Left renal cortex interstitium (tissue), 4 donors: ENCODE results near the gene BAIAP3. TPM values are rescaled to one million over a fixed set of nuclear protein-coding genes. Genes with fewer than 3 reads are reported as not detected.
"Not testable (repeated sequence)": the region's sequence is repeated elsewhere in the genome, so short reads cannot be mapped to it uniquely, and the experiment has no call there.

Source experiments
- DNase-seq, 4 donors: peaks; one replicate each; pipeline ENCODE4 v3.0.0-alpha.2; 2013; ENCODE audit warnings: low read depth in 4 of 4, low spot score in 2 of 4, missing footprints in 1 of 4
- polyA plus RNA-seq, 4 donors: library from polyadenylated mRNA; unstranded; fragments of 120-200 nt; gene quantifications; one replicate each; pipeline ENCODE4 v1.2.1, GENCODE V29; 2013; ENCODE audit not compliant: insufficient read length in 4 of 4

The BAIAP3 gene
- polyA plus RNA-seq, 4 donors, result 4.9 to 7.0 (median 6.1) TPM

DNA sequence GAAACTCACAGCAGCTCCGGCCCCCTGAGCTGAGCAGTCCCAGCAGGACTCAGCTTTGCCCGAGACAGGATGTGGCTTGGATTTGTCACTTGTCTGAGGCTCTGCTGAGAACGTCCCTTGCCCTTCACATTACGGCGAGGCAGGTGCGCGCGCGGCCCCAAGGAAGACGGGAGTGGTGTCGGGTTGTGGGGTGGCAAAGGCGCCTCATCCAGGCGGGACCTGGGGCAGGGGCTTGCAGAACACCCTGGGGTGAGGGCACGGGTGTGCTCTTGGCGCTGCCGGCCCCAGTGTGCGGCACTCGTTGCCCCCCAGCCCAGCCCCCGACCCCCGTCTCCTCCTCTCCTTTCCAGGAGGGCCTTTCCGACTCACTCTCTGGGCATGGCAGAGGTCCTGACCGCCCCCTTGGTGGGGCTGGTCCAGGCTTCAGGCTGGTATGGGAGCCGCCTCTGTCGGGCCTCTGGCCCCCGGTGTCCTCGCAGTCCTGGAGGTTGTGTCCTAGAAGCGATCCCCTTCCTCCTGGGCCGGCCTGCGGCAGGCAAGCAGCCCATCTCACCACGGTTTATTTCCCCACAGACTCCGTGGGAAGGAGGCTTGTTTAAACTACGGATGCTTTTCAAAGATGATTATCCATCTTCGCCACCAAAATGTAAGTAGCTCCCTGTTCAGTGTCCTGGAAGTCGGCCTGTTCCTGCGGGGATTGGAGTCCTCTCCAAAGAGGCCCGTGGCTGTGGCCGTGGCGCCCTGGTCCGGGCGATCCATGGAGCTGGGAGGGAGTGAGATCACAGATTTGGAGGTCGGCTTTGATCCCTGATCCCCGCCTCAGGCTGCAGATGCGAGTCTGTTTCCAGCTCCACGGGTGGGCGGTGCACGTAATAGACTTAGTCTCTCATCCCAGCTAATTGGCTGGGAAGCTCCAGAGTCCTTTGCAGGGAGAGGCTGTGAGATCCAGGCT lies 18.1 kb upstream of the BAIAP3 start:
- no peak for DNase-seq

DNA sequence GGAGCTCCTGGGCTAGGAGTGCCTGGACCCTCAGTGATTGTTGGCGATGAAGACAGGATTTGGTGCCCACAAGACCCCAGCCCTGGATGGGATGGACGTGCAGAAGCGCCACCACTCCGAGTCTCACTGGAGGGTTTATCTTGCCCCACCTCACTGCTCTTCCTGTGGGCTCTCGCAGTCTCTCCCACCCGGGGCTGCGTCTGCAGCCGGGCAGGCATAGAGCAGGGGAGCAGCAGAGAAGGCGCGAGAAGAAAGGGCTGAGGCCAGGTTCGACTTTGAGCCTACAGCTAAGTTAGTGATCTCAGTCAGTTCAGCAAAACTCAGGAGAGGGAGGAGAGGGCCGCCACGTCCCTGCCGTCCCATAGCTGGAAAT lies 17.4 kb upstream of the BAIAP3 start:
- DNase-seq, result no peak

DNA sequence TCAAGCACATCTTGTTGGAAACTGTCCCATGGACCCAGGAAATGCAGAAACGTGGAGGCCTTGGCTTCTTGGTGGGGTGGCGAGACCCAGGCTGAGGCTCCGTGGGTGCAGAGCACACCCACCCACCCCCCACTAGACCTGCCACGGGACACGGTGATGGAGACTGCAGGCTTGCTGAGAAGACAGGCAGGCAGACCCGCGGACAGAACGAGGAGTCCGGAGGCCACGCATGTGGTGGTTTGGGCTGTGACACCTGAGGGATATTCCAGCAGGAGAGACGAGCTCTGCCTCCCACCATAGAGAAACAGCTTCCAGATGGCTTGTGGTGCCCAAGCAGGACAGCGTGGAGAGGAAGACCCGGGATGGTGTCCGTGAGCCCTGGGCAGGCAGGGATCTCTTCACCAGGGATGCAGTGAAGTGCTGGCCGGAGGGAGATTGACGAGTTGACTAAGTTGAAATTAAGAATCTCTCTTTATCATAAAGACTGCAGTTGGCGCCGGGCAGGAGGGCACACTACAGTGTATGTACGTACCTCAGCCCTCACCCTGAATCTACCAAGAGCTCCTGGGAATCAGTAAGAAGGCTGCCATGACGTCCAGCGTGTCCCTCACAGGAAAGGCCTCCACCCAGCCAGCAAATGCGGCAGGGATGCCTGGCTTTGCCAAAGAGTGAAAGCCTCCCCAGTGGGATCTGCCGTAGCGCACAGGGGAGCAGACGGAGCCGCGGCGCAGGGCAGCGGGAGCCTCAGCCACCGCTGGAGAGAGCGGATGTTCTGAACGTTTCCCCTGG lies 15.8 kb upstream of the BAIAP3 start:
- no peak for DNase-seq

DNA sequence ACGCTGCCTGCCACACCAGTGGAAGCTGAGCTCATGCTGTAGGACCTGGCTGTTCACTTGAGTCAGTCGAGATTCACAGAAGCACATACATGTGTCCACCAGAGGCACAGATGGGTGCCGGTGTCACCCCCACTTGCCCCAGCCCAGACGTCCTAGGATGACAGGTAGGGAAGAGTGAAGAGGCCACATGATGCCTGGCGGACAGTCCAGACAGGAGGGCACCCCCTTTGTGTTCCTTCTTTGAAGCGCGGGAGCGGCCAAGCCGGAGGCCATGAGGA lies 15.2 kb upstream of the BAIAP3 start:
- DNase-seq, result no peak

DNA sequence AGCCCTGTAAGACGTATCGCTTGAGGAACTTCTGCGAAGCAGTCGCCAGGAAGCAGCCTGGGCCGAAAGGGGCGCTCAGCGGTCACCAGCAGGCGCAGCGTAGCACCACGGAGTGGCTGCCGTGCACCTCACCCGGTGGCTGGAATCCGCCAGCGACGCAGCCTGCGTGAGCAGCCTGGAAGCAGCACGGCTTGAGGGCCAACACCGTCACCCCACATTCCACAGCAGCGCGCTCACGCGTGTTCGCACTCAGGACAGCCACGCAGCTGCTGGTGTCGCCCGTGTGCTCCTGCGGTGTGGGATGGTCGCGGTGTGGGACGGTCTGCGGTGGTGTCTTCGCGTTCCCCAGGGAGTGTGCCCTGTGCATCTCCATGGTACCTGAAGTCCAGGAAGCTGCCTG lies 14.4 kb upstream of the BAIAP3 start:
- no peak for DNase-seq

DNA sequence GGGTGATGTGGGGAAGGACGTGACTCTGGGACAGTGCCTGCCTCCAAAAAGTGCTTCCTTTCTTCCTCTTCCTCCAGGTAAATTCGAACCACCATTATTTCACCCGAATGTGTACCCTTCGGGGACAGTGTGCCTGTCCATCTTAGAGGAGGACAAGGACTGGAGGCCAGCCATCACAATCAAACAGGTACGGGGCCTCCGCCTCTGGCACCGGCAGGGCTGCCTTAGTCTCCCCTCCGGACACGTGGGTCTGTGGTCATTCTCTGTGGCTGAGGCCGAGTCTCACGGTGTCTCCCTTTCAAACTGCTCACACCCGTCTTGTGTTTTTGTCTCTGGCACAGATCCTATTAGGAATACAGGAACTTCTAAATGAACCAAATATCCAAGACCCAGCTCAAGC lies 13.3 kb upstream of the BAIAP3 start:
- no peak for DNase-seq

DNA sequence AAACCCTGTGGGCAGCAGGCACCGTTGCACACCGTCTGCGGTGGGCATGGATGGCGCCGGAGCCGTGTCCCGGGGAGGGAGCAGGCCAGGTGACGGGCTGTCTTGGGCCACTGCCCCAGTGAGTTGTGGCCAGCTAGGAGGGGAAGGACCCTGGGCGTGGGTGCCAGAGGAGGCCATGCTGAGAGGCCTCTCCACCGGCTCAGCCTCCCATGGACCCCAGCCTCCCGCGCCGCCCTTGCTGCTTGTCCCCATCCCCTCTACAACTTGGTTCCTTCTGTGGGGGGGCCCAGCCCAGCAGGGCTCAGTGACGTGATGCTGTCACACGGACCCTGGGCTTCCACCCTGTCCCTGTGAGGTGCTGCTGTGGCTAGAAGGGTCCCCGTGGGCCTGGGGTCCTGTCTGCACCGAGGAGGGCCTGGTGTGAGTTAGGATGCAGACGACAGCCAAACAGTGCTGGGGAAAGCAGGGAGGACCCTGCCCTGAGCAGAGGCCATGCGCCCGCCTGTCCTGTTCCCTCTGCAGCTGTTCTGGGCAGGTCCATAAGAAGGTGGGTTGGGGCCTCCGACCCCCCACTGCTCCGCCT lies 12.7 kb upstream of the BAIAP3 start:
- DNase-seq, result no peak

DNA sequence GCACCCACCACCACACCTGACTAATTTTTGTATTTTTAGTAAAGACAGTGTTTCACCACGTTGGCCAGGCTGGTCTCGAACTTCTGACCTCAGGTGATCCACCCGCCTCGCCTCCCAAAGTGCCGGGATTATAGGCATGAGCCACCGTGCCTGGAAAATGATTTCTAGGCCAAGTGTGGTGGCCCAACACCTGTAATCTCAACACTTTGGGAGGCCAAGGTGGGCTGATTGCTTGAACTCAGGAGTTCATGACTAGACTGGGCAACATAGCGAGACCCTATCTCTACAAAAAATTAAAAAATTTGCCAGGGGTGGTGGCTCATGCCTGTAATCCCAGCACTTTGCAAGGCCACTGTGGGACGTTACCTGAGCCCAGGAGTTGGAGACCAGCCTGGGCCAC lies 11.0 kb upstream of the BAIAP3 start:
- DNase-seq, result no peak

DNA sequence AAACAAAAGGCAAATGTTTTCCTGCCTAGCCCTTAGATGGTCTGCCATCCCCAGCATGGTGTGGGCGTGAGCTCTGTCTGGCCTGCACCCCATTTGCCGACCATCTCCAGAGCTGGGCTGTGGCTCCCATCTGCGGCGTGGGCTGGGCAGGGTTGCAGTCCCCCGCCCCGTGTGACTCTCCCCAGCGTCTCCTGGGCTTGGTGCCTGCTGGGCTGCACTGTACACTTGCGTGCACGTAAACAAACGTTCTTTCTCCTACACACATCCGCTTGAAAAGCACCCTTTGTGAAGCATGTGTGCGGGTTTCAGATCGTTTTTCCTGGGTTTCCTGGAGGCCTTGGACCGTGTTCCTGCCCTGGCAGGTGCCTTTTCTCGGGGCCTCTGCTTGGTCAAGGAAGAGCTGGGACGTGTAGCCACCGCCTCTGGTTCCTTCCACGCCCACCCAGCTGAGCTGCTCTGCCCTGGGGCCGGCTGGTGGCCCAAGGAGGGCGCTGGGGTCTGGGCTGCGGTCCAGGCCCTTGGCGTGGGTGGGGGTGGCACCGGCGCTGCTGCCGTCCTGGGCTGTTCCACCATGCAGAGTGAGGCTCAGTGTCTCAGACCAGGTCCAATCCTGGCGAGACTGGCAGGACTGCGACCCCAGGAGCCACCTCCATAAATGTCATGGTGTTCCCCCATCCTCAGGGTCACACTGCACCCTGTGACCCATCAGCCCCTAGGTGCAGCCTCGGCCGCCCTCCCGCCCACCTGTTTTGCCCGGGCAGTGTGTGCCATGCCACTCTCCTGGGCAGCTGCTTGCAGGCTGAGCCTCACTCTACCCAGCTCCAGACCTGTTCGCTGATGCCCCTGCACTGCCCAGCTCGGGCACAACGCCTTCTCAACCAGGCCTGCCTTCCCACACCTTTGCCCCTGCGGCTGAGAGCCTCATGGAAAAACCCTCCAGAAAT lies 9.9 kb upstream of the BAIAP3 start:
- DNase-seq, result no peak

DNA sequence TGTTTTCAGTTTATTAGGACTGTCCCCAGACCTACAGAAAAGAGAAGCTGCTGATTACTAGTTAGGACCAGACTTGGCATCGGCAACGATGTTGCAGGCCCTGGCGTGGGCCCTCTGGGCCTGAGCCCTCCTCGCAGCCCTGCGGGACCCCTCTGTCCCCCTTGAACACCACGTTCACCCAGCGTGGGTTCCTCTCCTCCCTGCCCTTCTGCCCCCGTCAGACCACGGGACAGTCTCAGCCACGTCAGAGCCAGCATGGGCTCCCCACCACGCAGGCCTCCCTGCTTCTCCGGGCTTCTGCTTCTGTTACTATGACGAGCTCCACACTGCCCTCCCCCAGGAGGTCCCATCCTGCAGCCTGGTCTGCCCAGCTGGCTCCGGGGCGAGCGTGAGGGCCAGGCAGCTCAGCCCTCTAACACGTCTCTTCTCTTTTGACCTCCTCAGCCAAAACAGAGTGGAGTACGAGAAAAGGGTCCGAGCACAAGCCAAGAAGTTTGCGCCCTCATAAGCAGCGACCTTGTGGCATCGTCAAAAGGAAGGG lies 9.1 kb upstream of the BAIAP3 start:
- DNase-seq, result no peak

DNA sequence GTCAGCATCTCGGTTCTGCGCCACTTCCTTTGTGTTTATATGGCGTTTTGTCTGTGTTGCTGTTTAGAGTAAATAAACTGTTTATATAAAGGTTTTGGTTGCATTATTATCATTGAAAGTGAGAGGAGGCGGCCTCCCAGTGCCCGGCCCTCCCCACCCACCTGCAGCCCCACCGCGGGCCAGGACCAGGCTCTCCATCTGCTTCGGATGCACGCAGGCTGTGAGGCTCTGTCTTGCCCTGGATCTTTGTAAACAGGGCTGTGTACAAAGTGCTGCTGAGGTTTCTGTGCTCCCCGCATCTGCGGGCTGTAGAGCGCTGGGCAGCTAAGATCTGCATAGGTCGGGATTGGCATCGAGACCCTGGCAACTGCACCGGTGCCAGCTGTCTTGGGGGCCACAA lies 8.2 kb upstream of the BAIAP3 start:
- DNase-seq, result no peak

DNA sequence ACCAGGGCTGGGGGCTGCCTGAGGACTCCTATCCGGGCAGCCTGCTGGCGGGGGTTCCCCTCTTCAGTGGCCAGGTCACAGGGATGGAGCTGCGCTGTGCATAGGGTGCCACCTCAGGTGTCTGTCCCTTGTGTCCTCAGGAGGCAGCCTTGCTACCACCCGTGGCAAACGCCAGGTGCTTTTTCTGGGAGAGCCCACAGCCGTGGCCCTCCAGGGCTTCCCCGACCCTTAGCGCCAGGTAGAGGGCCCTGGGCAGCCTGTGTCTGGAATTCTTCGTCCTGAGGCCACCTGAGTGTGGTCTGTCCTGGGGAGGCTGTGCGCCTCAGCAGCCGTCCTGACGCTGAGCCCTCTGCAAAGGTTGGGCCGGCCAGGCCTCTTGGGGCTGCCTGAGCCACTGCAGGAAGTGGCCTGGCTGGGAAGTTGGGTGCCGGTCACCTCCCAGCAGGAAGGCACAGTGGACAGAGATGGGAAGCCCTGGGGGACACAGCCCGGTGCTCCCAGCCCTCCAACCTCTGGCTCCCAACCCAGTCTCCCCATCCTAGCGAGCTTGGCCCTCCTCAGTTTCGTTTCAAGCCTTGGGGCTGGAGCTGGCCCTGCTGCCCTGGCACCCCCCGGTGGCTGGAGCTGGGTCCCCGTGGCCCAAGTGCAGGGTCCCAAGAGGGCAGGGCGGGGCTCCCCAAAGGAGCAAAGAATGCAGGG lies 7.6 kb upstream of the BAIAP3 start:
- no peak for DNase-seq

DNA sequence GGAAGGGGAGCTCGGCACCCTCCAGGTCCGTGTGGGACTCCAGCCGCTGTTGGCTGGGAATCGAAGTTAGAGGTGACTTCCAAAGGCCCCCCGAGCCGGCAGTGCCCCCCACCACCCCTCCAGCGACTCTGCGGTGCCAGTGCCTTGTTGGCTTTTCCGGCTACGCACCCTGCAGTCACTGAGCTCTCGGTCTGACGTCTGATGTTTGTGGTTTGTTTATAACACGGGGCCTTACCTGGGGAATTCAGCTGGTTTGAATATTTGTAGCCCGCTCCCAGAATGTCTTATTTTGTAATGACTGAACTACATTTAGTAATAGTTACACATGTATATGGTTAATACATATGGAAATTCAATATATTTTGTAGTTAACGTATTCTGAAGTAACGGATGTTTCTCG lies 7.1 kb upstream of the BAIAP3 start:
- DNase-seq, result no peak

DNA sequence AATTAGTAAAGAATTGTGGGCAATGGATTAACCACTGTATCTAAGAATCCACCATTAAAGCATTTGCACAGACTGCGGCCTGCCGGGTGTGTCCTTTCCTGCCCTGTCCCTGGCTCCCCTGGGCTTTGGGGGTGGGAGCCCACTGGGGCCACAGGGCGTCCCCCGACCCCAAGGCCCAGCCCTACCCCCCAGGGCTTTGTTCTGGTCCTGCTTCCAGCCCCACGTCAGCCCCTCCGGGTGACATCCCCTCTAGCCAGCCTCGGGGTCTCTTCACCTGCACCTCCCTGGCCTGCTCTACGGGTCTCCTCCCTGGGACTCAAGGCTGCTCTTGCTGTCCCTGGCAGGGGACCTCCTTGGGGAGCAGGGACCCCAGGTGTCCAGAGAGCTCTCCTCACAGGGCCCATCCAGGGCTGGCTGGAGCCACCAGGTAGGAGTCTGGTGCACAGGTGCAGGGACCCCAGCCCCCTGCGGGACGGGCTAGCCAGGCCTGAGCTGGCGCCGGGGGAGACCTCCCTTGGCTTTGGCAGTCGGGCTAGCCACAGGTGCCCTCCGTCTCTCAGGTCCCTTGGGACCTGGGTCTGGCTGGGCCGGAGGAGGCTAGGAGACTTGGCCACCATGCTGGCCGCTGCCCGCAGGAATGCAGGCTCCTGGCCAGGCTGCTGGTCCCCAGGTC lies 6.4 kb upstream of the BAIAP3 start:
- no peak for DNase-seq

DNA sequence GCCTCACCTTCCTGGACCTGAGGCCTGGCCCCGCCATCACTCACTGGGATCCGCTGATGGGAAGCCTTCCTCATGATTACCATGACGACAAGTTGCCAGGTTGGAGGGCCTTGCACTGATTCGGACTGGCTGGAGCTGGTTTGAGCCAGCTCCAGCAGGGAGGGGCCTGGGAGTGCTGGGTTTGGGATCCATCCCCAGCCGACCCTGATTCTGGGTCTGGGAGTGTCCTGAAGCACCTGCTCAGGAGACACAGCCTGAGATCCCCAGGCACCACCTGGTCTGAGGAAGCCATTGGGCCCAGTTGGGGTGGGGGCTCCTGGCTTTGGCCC lies 5.9 kb upstream of the BAIAP3 start:
- no peak for DNase-seq

DNA sequence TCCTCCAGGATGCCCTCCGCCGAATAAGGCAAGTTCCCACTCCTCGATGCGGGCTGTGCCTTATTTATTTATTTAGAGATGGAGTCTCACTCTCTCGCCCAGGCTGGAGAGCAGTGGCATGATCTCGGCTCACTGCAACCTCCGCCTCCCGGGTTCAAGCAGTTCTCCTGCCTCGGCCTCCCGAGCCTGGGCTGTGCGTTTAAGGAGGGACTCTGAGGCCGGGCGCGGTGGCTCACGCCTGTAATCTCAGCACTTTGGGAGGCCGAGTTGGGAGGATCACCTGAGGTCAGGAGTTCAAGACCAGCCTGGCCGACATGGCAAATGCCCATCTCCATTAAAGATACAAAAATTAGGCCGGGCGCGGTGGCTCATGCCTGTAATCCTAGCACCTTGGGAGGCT lies 5.3 kb upstream of the BAIAP3 start:
- not testable (repeated sequence) for DNase-seq

DNA sequence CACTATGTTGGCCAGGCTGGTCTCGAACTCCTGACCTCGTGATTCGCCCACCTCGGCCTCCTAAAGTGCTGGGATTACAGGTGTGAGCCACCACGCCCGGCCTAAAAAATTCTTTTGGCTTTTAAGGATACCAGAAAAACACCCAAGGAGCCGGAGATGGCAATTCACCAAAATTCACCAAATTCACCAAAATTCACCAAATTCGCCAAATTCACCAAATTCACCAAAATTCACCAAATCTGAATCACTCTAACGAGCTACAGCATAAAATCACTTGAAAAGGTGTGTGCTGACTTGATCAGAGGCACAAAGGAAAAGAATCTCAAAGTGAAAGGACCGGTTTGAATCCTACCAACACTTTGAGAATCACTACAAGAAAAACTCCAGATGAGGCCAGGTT lies 4.5 kb upstream of the BAIAP3 start:
- not testable (repeated sequence) for DNase-seq

DNA sequence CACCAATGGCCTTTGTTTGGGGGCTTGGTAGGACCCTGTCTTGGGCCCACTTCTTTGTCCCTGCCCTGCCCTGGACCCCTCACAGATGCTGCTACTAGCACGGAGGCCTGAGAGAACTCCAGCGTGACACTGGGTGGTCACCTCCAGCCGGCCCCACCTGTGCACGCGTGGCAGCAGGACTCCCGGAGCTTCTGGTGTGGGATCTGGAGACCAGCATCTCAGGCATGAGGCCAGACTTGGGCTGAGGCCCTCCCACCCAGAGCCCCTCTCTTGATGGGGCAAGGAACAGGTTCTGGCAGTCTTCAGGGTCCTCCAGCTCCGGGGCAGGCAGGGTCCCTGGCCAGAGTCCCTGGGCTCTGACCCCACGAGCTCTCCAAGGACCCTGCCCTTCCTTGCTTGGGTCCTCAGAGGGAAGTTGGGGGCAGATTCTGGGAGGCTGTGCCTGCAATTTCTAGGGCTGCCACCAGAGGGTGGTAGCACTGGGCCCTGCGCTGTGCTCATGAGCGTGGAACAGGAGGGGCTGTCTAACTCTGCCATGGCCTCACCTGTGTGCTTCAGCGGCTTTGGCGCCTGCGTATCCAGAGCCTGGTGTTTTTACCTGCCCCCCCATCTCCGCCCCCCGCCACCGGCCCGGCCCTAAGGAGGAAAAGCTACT lies 3.1 kb upstream of the BAIAP3 start:
- no peak for DNase-seq
